H1 (cell line): ENCODE data around the gene RNF224.

ENCODE experiments used
- ATF3 ChIP-seq: IDR thresholded peaks from 2 replicates; pipeline ENCODE4 v1.6.1; 2011; ENCODE audit warnings: low read depth, mild to moderate bottlenecking, low read length; ENCODE audit not compliant: insufficient read depth
- CTBP2 ChIP-seq: IDR thresholded peaks from 2 replicates; pipeline ENCODE4 v1.7.0; 2011; ENCODE audit warnings: borderline replicate concordance, mild to moderate bottlenecking, moderate library complexity, mixed read lengths, low read length; ENCODE audit not compliant: insufficient read depth, insufficient read length
- EGR1 ChIP-seq: IDR thresholded peaks from 2 replicates; pipeline ENCODE4 v1.6.1; 2011; ENCODE audit warnings: low read depth, low read length, borderline replicate concordance
- EP300 ChIP-seq, 2 experiments: IDR thresholded peaks; 1 replicate in 1 of 2; 2 replicates in 1 of 2; pipeline ENCODE4 v1.6.1; 2011 to 2012; ENCODE audit warnings: low read depth in 2 of 2, low read length in 2 of 2, mild to moderate bottlenecking in 2 of 2, borderline replicate concordance in 1 of 2, inconsistent platforms in 1 of 2, moderate library complexity in 1 of 2
- EZH2 ChIP-seq: fragments of 200-600 bp; sonication (generic); IDR thresholded peaks from 2 replicates; pipeline ENCODE4 v1.7.1; 2012; ENCODE audit warnings: low read depth, mild to moderate bottlenecking, moderate library complexity, low read length, inconsistent platforms; ENCODE audit not compliant: severe bottlenecking
- HDAC6 ChIP-seq: IDR thresholded peaks from one replicate; pipeline ENCODE4 v1.7.1; 2012; ENCODE audit warnings: low read depth, mild to moderate bottlenecking, inconsistent platforms, low read length, moderate library complexity
- JUND ChIP-seq: IDR thresholded peaks from 2 replicates; pipeline ENCODE4 v1.6.1; 2011; ENCODE audit warnings: mild to moderate bottlenecking, improper control_type of control experiment, low read length
- POLR2A ChIP-seq, 2 experiments: IDR thresholded peaks; 1 replicate in 1 of 2; 2 replicates in 1 of 2; pipeline ENCODE4 v1.6.1; 2011; ENCODE audit warnings: low read depth in 2 of 2, low read length in 2 of 2, mild to moderate bottlenecking in 2 of 2; ENCODE audit errors: control extremely low read depth in 1 of 2
- POLR2AphosphoS5 ChIP-seq: IDR thresholded peaks from 2 replicates; pipeline ENCODE4 v1.6.1; 2011; ENCODE audit warnings: low read depth, low read length
- RAD21 ChIP-seq, 2 experiments: IDR thresholded peaks in 1 of 2; conservative IDR thresholded peaks in 1 of 2; 2 replicates each; pipeline ENCODE4 v1.6.1; 2011; ENCODE audit warnings: low read depth in 2 of 2, low read length in 2 of 2, improper control_type of control experiment in 1 of 2, inconsistent platforms in 1 of 2, mild to moderate bottlenecking in 1 of 2, moderate library complexity in 1 of 2
- TCF12 ChIP-seq: IDR thresholded peaks from 2 replicates; pipeline ENCODE4 v1.6.1; 2011; ENCODE audit warnings: low read depth, mild to moderate bottlenecking, low read length
- TEAD4 ChIP-seq: IDR thresholded peaks from 2 replicates; pipeline ENCODE4 v1.6.1; 2012; ENCODE audit warnings: low read depth, low read length, inconsistent platforms, mixed read lengths
- TF ChIP-seq, protein P1 (sequence below), 3 experiments: IDR thresholded peaks; 1 replicate in 2 of 3; 2 replicates in 1 of 3; pipeline versions ENCODE4 v1.5.1 to v1.6.1; 2011; ENCODE audit warnings: low read length in 3 of 3, mild to moderate bottlenecking in 3 of 3, inconsistent platforms in 2 of 3, low read depth in 1 of 3, moderate library complexity in 1 of 3; ENCODE audit not compliant: insufficient read depth in 1 of 3; ENCODE audit errors: control extremely low read depth in 1 of 3

GRCh38 chr9:137229903-137230704 lies 2.8 kb downstream of the RNF224 start:
- TF ChIP-seq HDAC6: no peak
- TF ChIP-seq POLR2A (IDR thresholded peaks at IDR 0.05; ENCODE audit: control extremely low read depth in 1 of 2, low read depth in 2 of 2, low read length in 2 of 2): no peak
- TF ChIP-seq, protein P1, sequence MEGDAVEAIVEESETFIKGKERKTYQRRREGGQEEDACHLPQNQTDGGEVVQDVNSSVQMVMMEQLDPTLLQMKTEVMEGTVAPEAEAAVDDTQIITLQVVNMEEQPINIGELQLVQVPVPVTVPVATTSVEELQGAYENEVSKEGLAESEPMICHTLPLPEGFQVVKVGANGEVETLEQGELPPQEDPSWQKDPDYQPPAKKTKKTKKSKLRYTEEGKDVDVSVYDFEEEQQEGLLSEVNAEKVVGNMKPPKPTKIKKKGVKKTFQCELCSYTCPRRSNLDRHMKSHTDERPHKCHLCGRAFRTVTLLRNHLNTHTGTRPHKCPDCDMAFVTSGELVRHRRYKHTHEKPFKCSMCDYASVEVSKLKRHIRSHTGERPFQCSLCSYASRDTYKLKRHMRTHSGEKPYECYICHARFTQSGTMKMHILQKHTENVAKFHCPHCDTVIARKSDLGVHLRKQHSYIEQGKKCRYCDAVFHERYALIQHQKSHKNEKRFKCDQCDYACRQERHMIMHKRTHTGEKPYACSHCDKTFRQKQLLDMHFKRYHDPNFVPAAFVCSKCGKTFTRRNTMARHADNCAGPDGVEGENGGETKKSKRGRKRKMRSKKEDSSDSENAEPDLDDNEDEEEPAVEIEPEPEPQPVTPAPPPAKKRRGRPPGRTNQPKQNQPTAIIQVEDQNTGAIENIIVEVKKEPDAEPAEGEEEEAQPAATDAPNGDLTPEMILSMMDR (IDR thresholded peaks at IDR 0.05; ENCODE audit: control extremely low read depth in 1 of 3, insufficient read depth in 1 of 3, low read depth in 1 of 3, low read length in 3 of 3): no peak
- no peak for TF ChIP-seq CTBP2
- no peak for TF ChIP-seq RAD21 (IDR thresholded peaks at IDR 0.05 in 1 of 2, conservative IDR thresholded peaks at IDR 0.05 in 1 of 2; ENCODE audit: low read depth in 2 of 2, low read length in 2 of 2)
- no peak for TF ChIP-seq EGR1
- no peak for TF ChIP-seq TEAD4
- TF ChIP-seq EP300 (IDR thresholded peaks at IDR 0.05; ENCODE audit: borderline replicate concordance in 1 of 2, low read depth in 2 of 2, low read length in 2 of 2): no peak
- no peak for TF ChIP-seq EZH2
- no peak for TF ChIP-seq ATF3
- no peak for TF ChIP-seq TCF12
- no peak for TF ChIP-seq POLR2AphosphoS5
- TF ChIP-seq JUND: no peak
